SK-N-SH treated with all-trans-retinoic acid at 6 μM for 48 hours (cell line): ENCODE data around the gene C3.

ENCODE experiments used
- ARNTL ChIP-seq: fragments of 450-650 bp; formaldehyde crosslinking; IDR thresholded peaks from 2 replicates; pipeline ENCODE4 v1.5.0; 2020; ENCODE audit warnings: low read depth, mild to moderate bottlenecking, moderate library complexity, borderline replicate concordance
- BACH2 ChIP-seq: fragments of 250-450 bp; sonication (Bioruptor Pico); IDR thresholded peaks from 2 replicates; pipeline ENCODE4 v1.9.0; 2021; ENCODE audit warnings: mild to moderate bottlenecking, borderline replicate concordance
- CREB5 ChIP-seq: fragments of 250-450 bp; sonication (Bioruptor Pico); IDR thresholded peaks from 2 replicates; pipeline ENCODE4 v1.5.1; 2020; ENCODE audit warnings: low read depth, mild to moderate bottlenecking, moderate library complexity
- CSRNP3 ChIP-seq: fragments of 250-450 bp; sonication (Bioruptor Pico); IDR thresholded peaks from 2 replicates; pipeline ENCODE4 v1.5.1; 2021; ENCODE audit warnings: mild to moderate bottlenecking, moderate library complexity
- GLIS3 ChIP-seq: fragments of 250-450 bp; sonication (Bioruptor Pico); IDR thresholded peaks from 2 replicates; pipeline ENCODE4 v1.5.0; 2020; ENCODE audit warnings: mild to moderate bottlenecking, moderate library complexity
- OSR1 ChIP-seq: fragments of 250-450 bp; sonication (Bioruptor Pico); IDR thresholded peaks from 2 replicates; pipeline ENCODE4 v1.8.0; 2022; ENCODE audit warnings: moderate library complexity, mild to moderate bottlenecking, inconsistent platforms
- POU6F1 ChIP-seq: fragments of 250-450 bp; sonication (Bioruptor Pico); IDR thresholded peaks from 2 replicates; pipeline ENCODE4 v1.8.0; 2021; ENCODE audit warnings: low read depth, mild to moderate bottlenecking, moderate library complexity, borderline replicate concordance
- PPARA ChIP-seq: fragments of 250-450 bp; sonication (Bioruptor Pico); IDR thresholded peaks from 2 replicates; pipeline ENCODE4 v1.5.0; 2020; ENCODE audit warnings: mild to moderate bottlenecking, borderline replicate concordance
- RARB ChIP-seq: fragments of 250-450 bp; sonication (Bioruptor Pico); IDR thresholded peaks from 2 replicates; pipeline ENCODE4 v1.8.0; 2021; ENCODE audit warnings: mild to moderate bottlenecking, moderate library complexity
- SNAI2 ChIP-seq: fragments of 250-450 bp; sonication (Bioruptor Pico); IDR thresholded peaks from 2 replicates; pipeline ENCODE4 v1.5.0; 2020; ENCODE audit warnings: mild to moderate bottlenecking, moderate library complexity
- TF ChIP-seq, protein P1 (sequence below): fragments of 250-450 bp; sonication (Bioruptor Pico); IDR thresholded peaks from 2 replicates; pipeline ENCODE4 v1.8.0; 2020; ENCODE audit warnings: mild to moderate bottlenecking, moderate library complexity, borderline replicate concordance

DNA sequence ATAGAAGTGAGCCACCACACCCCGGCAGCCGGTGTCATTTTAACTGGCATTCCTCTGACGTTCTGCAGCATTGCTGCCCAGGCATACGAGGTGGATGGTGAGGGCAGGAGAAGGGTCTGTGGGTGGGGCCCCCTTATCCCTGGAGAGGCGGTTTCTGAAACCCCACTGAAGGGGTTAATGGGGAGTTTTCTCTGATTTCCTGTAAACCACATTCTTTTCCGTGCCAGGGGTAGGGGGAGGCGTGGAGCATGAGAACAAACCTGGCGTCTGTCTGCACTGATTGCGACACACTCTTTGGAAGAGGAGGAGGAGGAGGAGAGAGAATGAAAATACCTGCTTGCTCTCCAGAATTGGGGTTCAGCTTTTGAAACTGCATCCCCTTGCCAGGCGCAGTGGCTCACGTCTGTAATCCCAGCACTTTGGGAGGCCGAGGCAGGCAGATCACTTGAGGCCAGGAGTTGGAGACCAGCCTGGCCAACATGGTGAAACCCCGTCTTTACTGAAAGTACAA is 2.7 kb upstream of the C3 start:
- TF ChIP-seq POU6F1 (CRISPR knock-in tag) (no peak), OSR1 (CRISPR knock-in tag) (no peak), ARNTL (CRISPR knock-in tag) (no peak), BACH2 (CRISPR knock-in tag) (no peak), PPARA (CRISPR knock-in tag) (no peak), CSRNP3 (CRISPR knock-in tag) (no peak), RARB (CRISPR knock-in tag) (no peak), GLIS3 (CRISPR knock-in tag) (no peak), SNAI2 (no peak), CREB5 (CRISPR knock-in tag) (no peak)
- TF ChIP-seq, protein P1, sequence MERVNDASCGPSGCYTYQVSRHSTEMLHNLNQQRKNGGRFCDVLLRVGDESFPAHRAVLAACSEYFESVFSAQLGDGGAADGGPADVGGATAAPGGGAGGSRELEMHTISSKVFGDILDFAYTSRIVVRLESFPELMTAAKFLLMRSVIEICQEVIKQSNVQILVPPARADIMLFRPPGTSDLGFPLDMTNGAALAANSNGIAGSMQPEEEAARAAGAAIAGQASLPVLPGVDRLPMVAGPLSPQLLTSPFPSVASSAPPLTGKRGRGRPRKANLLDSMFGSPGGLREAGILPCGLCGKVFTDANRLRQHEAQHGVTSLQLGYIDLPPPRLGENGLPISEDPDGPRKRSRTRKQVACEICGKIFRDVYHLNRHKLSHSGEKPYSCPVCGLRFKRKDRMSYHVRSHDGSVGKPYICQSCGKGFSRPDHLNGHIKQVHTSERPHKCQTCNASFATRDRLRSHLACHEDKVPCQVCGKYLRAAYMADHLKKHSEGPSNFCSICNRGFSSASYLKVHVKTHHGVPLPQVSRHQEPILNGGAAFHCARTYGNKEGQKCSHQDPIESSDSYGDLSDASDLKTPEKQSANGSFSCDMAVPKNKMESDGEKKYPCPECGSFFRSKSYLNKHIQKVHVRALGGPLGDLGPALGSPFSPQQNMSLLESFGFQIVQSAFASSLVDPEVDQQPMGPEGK (CRISPR knock-in tag) = no peak
